ENCODE data around the gene PRAME.
"Not testable (repeated sequence)": the region's sequence is repeated elsewhere in the genome, so short reads cannot be mapped to it uniquely, and the experiment has no call there.

The PRAME gene

GRCh38 chr22:22526125-22526912, 32.7 kb downstream of the PRAME start:
- no peak overlapping the region for H3K4me3 Mint-ChIP-seq
- no peak overlapping the region for H3K27ac Mint-ChIP-seq
- no peaks in the 10 kb centered on the region for H3K36me3 Mint-ChIP-seq (ENCODE audit: low read depth)
- no peaks in the 10 kb centered on the region for H3K4me1 Mint-ChIP-seq (ENCODE audit: low read depth)
- H3K27me3 Mint-ChIP-seq, result peaks cover 14% of the 10 kb centered on the region
- no peaks in the 10 kb centered on the region for H3K9me3 Mint-ChIP-seq

- no peaks in the 10 kb centered on the region for H3K4me1 Mint-ChIP-seq (ENCODE audit: low read depth)
- no peaks in the 10 kb centered on the region for H3K36me3 Mint-ChIP-seq (ENCODE audit: low read depth)
- H3K27ac Mint-ChIP-seq, result no peak overlapping the region
- H3K4me3 Mint-ChIP-seq, result no peak overlapping the region
- no peaks in the 10 kb centered on the region for H3K9me3 Mint-ChIP-seq
- peaks cover 7% of the 10 kb centered on the region for H3K27me3 Mint-ChIP-seq
These were observed 35.6 kb downstream of the PRAME start for GRCh38 chr22:22523494-22523893.

GRCh38 chr22:22521631-22522030, 37.4 kb downstream of the PRAME start:
- H3K27me3 Mint-ChIP-seq, result peaks cover 11% of the 10 kb centered on the region
- H3K4me1 Mint-ChIP-seq (ENCODE audit: low read depth), result no peaks in the 10 kb centered on the region
- H3K4me3 Mint-ChIP-seq, result no peak overlapping the region
- H3K27ac Mint-ChIP-seq, result no peak overlapping the region
- no peaks in the 10 kb centered on the region for H3K36me3 Mint-ChIP-seq (ENCODE audit: low read depth)
- no peaks in the 10 kb centered on the region for H3K9me3 Mint-ChIP-seq

DNA sequence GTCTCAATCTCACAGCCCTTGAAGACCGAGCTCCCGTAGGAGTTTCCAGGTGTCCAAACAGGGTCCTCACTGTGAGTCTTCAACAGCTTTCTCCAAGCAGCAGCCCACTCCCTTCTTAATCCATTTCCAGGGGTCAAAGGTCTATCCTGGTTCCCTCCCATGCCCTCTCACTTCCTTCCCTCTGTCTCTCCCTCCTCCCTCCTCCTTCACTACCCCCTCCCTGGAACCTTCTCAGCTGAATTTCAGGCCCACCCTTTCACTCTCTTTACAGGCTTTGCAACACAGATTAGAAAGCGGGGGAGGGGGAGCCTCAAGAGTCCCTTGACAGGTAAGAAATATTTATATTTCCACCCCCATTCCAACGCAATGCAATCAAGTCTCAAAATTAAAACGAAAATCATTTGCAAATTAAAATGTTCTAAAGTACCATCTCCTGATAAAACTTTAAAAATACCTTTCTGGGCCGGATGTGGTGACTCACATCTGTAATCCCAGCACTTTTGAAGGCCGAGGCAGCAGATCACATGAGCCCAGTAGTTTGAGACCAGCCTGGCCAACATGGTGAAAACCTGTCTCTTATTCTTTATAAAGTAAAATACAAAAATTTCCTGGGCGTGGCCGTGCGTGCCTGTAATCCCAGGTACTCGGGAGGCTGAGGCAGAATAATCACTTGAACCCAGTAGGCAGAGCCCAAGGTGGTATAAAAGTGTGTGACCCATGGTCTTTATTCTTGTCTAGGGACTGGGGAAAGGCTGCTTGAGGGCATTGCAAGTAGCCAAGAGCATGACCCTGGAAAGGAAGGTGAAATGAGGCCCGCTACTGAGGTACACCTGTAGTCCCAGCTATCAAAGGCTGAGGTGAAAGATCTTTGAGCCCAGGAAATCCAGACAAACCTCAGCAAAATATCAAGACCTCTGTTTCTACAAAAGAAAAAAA, 38.1 kb downstream of the PRAME start:
- Mint-ChIP-seq H3K27me3 (peaks cover 15% of the 10 kb centered on the region), H3K4me3 (no peak overlapping the region), H3K4me1 (ENCODE audit: low read depth) (no peaks in the 10 kb centered on the region), H3K36me3 (ENCODE audit: low read depth) (no peaks in the 10 kb centered on the region), H3K9me3 (no peaks in the 10 kb centered on the region), H3K27ac (no peak overlapping the region)

- no peak within 1 kb of the TSS for H3K4me3 Mint-ChIP-seq
- H3K9me3 Mint-ChIP-seq, result no peaks in the 10 kb centered on the region
- H3K27me3 Mint-ChIP-seq, result peaks cover 19% of the 10 kb centered on the region
- H3K27ac Mint-ChIP-seq, result no peak within 1 kb of the TSS
- H3K4me1 Mint-ChIP-seq (ENCODE audit: low read depth), result no peaks in the 10 kb centered on the region
- H3K36me3 Mint-ChIP-seq (ENCODE audit: low read depth), result no peaks in the 10 kb centered on the region
These were observed 38.9 kb downstream of the PRAME start, which contains the start of gene ZNF280A for GRCh38 chr22:22520020-22520656. Gene ZNF280A (minus strand): TSS chr22:22520270. CDS start chr22:22515630, 4,640 bp downstream.

DNA sequence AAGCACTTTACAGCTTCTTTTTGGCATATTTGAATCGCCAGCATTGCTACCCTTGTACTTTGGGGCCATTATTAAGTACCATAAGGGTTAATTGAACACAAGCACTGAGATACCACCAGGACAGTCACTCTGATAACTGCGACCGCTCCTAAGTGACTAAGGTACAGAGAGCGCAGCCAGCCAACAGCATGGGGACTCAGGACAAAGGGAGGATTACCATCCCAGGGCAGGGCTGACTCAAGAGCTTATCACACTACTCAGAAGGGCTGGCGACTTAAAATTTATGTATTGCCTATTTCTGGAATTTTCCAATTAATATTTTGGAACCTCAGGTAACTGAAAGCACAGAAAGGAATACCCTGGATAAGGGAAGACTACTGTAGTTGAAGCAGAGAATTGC, 39.5 kb downstream of the PRAME start:
- no peak overlapping the region for H3K27ac Mint-ChIP-seq
- peaks cover 24% of the 10 kb centered on the region for H3K27me3 Mint-ChIP-seq
- H3K4me1 Mint-ChIP-seq (ENCODE audit: low read depth), result no peaks in the 10 kb centered on the region
- H3K9me3 Mint-ChIP-seq, result no peaks in the 10 kb centered on the region
- no peak overlapping the region for H3K4me3 Mint-ChIP-seq
- no peaks in the 10 kb centered on the region for H3K36me3 Mint-ChIP-seq (ENCODE audit: low read depth)

- Mint-ChIP-seq H3K36me3 (ENCODE audit: low read depth) (no peaks in the 10 kb centered on the region), H3K27me3 (peaks cover 33% of the 10 kb centered on the region), H3K9me3 (no peaks in the 10 kb centered on the region), H3K27ac (no peak overlapping the region), H3K4me3 (no peak overlapping the region), H3K4me1 (ENCODE audit: low read depth) (no peaks in the 10 kb centered on the region)
These were observed 42.1 kb downstream of the PRAME start for GRCh38 chr22:22516992-22517391.

- H3K27ac Mint-ChIP-seq, result no peak overlapping the region
- H3K27me3 Mint-ChIP-seq, result peaks cover 40% of the 10 kb centered on the region
- H3K9me3 Mint-ChIP-seq, result peaks cover 4% of the 10 kb centered on the region
- no peaks in the 10 kb centered on the region for H3K36me3 Mint-ChIP-seq (ENCODE audit: low read depth)
- no peak overlapping the region for H3K4me3 Mint-ChIP-seq
- H3K4me1 Mint-ChIP-seq (ENCODE audit: low read depth), result no peaks in the 10 kb centered on the region
These were observed 43.2 kb downstream of the PRAME start for GRCh38 chr22:22515890-22516289.

DNA sequence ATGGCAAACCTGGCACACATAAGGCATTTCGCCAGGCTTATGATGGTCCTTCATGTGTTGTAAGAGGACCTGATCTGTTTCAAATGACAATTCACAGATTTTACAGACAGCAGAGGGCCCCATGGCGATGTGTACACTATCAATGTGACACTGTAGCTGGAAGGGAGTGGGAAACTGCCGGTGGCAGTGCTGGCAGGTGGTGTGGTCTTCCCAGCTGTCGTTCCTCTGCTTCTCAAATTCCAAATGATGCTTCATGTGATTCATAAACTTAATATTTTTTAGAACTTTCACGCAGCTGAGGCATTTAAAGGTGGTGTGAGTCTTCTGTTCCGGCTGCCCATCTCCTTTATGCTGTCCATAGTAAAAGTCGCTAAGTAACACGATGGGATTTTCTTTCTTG, 44.6 kb downstream of the PRAME start:
- not testable (repeated sequence) for H3K4me3 Mint-ChIP-seq; H3K4me1 Mint-ChIP-seq (ENCODE audit: low read depth); H3K27ac Mint-ChIP-seq; H3K36me3 Mint-ChIP-seq (ENCODE audit: low read depth)
- H3K27me3 Mint-ChIP-seq, result peaks cover 40% of the 10 kb centered on the region
- H3K9me3 Mint-ChIP-seq, result peaks cover 13% of the 10 kb centered on the region

GRCh38 chr22:22513619-22514018, 45.4 kb downstream of the PRAME start:
- H3K27me3 Mint-ChIP-seq, result peaks cover 40% of the 10 kb centered on the region
- peaks cover 4% of the 10 kb centered on the region for H3K36me3 Mint-ChIP-seq (ENCODE audit: low read depth)
- no peak overlapping the region for H3K4me3 Mint-ChIP-seq
- no peaks in the 10 kb centered on the region for H3K4me1 Mint-ChIP-seq (ENCODE audit: low read depth)
- no peak overlapping the region for H3K27ac Mint-ChIP-seq
- peaks cover 13% of the 10 kb centered on the region for H3K9me3 Mint-ChIP-seq

DNA sequence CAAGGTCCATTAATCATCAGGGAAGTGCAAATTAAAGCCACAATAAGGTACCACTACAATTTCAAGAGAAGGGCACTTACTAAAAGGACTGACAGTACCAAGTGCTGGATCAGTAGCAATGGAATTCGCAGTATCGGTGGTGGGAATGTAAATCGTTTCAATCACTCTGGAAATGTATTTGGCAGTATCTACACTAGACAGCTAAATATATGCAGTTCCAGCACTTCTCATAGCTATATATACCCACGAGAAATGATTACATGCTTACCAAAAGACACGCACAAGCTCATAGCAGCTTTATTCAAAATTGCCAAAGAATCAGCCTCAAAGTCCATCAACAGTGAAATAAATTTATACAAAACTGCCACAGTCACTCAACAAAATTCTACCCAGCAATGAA, 46.1 kb downstream of the PRAME start:
- H3K36me3 Mint-ChIP-seq (ENCODE audit: low read depth), result peaks cover 4% of the 10 kb centered on the region
- no peak overlapping the region for H3K27ac Mint-ChIP-seq
- peaks cover 40% of the 10 kb centered on the region for H3K27me3 Mint-ChIP-seq
- H3K4me1 Mint-ChIP-seq (ENCODE audit: low read depth), result peaks cover under 1% of the 10 kb centered on the region
- H3K9me3 Mint-ChIP-seq, result peaks cover 13% of the 10 kb centered on the region
- no peak overlapping the region for H3K4me3 Mint-ChIP-seq

- Mint-ChIP-seq H3K4me1 (ENCODE audit: low read depth) (peaks cover 17% of the 10 kb centered on the region), H3K27me3 (peaks cover 29% of the 10 kb centered on the region), H3K9me3 (peaks cover 13% of the 10 kb centered on the region), H3K36me3 (ENCODE audit: low read depth) (peaks cover 16% of the 10 kb centered on the region)
- not testable (repeated sequence) for H3K4me3 Mint-ChIP-seq, H3K27ac Mint-ChIP-seq
These were observed 48.2 kb downstream of the PRAME start for GRCh38 chr22:22510833-22511232.

DNA sequence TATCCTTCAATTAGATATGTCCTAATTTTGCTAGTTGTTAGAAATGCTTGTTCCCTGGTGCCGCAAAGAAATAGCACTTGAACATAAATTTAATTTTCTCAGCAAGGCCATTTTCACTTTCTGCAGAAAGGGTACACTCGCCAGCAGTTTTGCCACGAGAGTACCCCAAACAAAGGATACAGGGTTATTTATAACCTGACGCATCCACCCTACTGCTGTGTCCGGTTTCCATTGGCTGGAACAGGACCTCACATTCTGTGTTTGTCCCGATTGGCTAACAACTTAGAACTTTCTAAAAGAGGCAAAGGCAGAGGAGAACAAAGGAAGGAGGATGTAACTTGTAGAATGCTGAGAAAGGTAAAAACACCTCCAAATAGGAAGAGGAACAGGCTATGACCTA, 49.2 kb downstream of the PRAME start:
- H3K27ac Mint-ChIP-seq, H3K4me3 Mint-ChIP-seq: not testable (repeated sequence)
- peaks cover 13% of the 10 kb centered on the region for H3K9me3 Mint-ChIP-seq
- peaks cover 22% of the 10 kb centered on the region for H3K36me3 Mint-ChIP-seq (ENCODE audit: low read depth)
- peaks cover 22% of the 10 kb centered on the region for H3K27me3 Mint-ChIP-seq
- H3K4me1 Mint-ChIP-seq (ENCODE audit: low read depth), result peaks cover 18% of the 10 kb centered on the region

DNA sequence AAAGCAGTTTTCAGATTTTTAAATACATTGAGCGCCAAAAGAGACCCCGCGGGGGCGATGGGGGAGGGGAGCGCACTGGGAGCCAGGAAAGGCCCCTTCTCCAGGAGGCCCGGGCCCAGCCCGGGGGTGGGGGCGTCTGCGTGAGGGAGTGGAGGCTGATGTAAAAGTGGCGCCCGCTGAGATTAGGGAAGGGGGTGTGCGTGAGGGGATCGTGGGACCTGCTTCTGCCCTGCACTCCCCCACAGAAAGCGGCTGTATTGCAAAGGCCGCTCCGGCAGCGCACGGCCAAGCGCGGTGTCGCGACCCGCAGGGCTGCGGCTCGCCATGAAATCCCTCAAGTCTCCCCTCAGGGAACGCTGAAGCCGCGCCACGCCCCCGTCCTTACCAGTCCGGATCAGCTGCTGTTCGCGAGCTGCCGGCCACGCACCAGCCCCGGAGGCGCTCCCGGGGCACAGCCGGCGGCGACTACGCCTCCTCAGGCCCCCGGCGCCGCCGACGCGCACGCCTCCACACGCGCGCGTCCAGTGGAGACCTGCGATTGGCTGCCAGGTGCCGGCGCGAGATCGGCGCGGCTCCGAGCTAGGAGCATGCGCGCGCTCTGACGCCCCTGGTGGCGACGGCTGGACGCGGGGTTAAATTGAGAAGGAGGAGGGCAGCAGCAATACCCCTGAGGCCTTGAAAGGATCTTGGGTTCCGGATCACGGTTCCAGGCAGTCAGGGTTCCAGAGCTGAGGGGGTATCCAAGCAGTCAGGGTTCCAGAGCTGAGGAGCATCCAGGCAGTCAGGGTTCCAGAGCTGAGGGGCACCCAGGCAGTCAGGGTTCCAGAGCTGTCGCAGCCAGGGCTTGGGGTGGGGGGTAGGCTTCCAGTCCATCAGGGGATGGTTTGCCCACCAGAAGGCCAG, 50.5 kb downstream of the PRAME start, which contains the start of gene ZNF280B:
Gene ZNF280B, minus strand, starts transcription at position 469 of the 903 bp plus-strand sequence. CDS start 19,344 bp downstream, outside the sequence.
- Mint-ChIP-seq H3K4me1 (ENCODE audit: low read depth) (peaks cover 18% of the 10 kb centered on the region), H3K4me3 (peak within 1 kb of the TSS; percentile 86), H3K36me3 (ENCODE audit: low read depth) (peaks cover 34% of the 10 kb centered on the region), H3K27ac (peak within 1 kb of the TSS; percentile 42), H3K9me3 (peaks cover 13% of the 10 kb centered on the region), H3K27me3 (peaks cover 18% of the 10 kb centered on the region)

Data from stimulated activated naive CD8-positive, alpha-beta T cell treated with anti-CD3 and anti-CD28 coated beads, Interleukin-15, Interleukin-2, amounts not matched to agents 100 ng/mL and 50 ng/mL, for 24 hours (primary cell).